ENCODE measurements around the gene RETREG2.

The RETREG2 gene

GRCh38 chr2:219167997-219168396 lies 10.1 kb upstream of the RETREG2 start:
- in situ Hi-C loops (cut with MboI; ENCODE audit: low pct_unique_long_range_greater_than_20kb, low sequenced_read_pairs) = no loop called here
- no peak for DNase-seq

GRCh38 chr2:219168526-219168925 lies 9.5 kb upstream of the RETREG2 start:
- DNase-seq = no peak
- in situ Hi-C loops (cut with MboI; ENCODE audit: low pct_unique_long_range_greater_than_20kb, low sequenced_read_pairs) = no loop called here

- in situ Hi-C loops (cut with MboI; ENCODE audit: low pct_unique_long_range_greater_than_20kb, low sequenced_read_pairs) = no loop called here
- DNase-seq = no peak
Observed at GRCh38 chr2:219168932-219169331, 9.1 kb upstream of the RETREG2 start.

DNA sequence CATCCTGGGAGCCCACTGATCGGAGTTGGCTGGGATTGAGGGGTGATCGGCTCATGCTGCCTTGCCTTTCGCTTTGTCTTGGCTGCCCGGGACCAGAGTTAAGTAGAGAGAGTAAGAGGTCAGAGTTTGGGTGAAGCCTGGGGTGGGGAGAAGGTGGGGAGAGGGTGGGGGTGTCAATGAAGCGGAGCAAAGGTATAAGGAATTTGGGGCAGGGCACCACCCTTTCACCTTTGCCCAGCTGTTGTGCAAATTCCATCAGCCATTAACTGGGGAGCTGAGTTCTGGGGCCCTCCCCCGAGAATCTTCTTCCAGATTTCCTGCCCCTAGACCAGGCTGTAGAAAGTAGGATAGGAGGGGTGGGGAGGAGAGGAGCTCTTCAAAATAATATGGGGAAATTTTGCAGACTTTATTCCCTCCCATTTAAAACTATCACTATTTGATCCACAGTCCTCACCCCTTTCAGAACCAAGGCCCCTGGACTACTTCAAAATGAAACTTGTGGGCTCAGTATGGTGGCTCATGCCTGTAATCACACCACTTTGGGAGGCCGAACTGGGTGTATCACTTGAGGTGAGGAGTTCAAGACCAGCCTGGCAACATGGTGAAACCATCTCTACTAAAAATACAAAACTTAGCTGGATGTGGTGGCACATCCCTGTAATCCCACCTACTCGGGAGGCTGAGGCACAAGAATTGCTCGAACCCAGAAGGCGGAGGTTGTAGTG lies 8.0 kb upstream of the RETREG2 start, which contains the start of gene SLC23A3:
Gene SLC23A3, minus strand, starts transcription at position 100 of the 725 bp plus-strand sequence. Its CDS starts 45 bp downstream, at position 55.
- in situ Hi-C loops (cut with MboI; ENCODE audit: low pct_unique_long_range_greater_than_20kb, low sequenced_read_pairs) = no loop called here
- no peak for DNase-seq

GRCh38 chr2:219171231-219171651 lies 6.8 kb upstream of the RETREG2 start:
- DNase-seq = peak; percentile 65

DNA sequence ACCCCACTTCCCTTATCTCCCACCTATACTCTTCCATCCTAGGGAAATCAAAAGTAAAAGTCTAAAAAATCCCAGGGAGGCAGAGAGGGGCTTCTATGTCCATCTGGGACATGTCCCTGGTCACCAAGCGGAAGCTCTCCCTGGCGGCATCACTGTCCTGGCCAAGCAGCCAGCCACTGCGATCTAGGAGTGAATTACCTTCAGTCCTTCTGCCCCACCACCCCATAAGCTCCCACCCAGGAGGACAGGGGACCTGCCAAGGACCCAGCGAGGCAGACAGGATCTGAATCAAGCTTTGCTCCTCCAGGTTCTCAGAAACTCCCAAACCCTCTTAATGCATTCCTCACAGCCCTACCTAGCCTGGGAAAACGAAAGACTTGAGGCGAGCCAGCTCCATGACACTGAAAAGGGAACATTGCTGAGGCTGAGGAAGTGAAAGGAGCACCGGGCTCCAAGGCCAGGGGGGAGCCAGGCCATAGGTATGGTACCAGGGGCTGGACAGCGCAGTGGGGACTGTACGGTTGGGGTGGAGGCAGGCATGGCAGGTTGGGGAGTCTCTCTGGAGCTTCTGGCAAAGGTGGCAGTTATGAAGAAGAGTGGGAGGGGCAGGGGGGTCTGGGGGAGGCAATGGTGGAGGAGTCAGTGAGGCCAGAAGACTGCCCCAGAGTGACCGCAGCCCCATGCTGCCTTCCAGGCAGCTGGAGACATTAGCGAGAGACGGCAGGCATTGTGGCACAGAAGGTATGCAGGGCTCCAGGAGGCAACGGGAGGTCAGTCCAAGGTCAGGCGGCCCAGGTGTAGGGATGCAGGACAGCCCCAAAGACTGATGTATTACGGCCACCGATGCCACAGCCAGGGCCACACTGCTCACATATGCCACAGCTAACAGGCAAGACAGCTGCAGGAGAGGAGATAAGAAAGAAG lies 5.6 kb upstream of the RETREG2 start:
- no peak for DNase-seq
- in situ Hi-C loops (cut with MboI; ENCODE audit: low pct_unique_long_range_greater_than_20kb, low sequenced_read_pairs) = no loop called here

More at GRCh38 chr2:219171231-219171651, 6.8 kb upstream of the RETREG2 start:
- in situ Hi-C loops (cut with MboI; ENCODE audit: low pct_unique_long_range_greater_than_20kb, low sequenced_read_pairs) = no loop called here

DNA sequence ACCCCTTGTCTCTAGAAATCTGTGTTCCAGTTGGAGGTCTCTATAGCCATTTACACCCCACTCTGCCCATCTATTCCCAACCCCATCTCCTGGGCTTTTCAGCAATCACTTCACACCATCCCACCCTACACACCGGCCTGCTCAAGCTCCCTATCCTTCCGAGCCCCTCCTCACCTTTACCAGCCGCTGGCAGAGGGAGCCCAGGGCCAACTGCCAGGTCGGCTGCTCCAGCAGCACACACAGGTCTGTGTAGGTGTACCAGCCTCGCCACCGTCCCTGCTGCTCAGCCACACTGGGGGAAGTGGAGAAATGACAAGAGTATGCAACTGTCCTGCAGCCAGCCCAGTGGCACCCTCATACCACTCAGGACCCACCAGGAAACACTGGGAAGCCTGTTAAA lies 4.9 kb upstream of the RETREG2 start:
- no peak for DNase-seq
- in situ Hi-C loops (cut with MboI; ENCODE audit: low pct_unique_long_range_greater_than_20kb, low sequenced_read_pairs) = no loop called here

- no peak for DNase-seq
- in situ Hi-C loops (cut with MboI; ENCODE audit: low pct_unique_long_range_greater_than_20kb, low sequenced_read_pairs) = no loop called here
Observed at GRCh38 chr2:219174146-219174545, 3.9 kb upstream of the RETREG2 start.

- DNase-seq = no peak
- in situ Hi-C loops (cut with MboI; ENCODE audit: low pct_unique_long_range_greater_than_20kb, low sequenced_read_pairs) = no loop called here
Observed at GRCh38 chr2:219174801-219175200, 3.3 kb upstream of the RETREG2 start.

DNA sequence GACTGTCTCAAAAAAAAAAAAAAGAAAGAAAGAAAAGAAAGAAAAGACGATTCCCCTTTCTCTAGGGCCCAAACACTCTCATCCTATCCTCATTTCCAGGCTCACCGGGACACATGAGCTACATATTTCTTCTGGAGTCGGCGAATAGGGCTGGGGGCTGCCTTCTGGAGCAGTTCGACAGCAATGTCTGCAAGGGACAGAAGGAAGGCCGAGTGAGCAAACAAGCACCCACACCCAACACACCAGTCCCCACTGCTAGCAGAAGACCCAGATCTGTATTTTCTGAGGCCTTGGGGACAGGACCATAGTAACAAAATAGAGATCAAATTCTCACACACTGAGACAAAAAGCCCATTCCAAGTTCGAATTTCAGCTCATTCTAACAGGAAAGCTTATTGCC lies 2.6 kb upstream of the RETREG2 start:
- DNase-seq = no peak
- in situ Hi-C loops (cut with MboI; ENCODE audit: low pct_unique_long_range_greater_than_20kb, low sequenced_read_pairs) = no loop called here

DNA sequence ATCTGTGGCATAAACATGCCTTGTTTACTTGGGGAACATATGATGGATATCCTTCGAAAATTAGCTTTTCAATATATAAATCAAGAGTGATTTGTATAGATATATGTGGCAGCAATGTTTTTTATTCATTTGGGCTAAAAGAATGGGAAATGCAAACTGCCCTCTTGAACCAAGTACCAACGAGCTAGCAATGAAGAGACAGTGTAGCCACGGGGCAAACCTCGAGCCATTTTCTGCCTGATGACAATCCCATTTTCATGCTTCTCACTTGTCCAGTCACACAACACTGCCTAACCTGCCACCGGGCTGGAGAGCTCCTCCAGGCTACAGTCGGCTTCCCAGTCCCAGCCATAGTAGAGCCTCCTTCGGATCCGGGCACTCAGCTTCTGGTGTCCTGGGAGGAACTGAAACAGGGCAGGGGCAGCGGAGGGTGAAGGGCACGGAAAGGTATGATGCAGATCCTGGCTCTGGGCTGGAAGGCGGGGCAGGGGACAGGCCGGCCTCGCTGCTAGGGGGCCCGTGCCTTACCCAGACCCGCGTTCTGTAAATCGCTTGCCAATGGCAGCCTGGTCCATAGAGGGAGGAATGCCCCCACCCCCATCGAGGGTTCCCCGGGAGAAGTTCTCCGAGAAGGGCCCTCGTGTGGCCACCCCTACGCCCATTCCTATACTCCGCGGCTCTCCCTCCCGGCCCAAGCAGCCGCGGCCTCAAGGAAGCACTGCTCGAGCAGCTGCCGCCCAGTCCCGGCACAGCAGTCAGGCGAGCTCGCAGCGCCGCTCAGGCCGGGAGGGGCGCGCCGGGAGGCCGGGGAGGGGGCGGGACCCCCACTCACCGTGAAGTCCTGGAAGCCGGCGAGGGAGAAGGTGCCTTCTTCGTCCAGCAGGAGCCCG lies 1.9 kb upstream of the RETREG2 start:
- in situ Hi-C loops (cut with MboI; ENCODE audit: low pct_unique_long_range_greater_than_20kb, low sequenced_read_pairs) = no loop called here
- no peak for DNase-seq

- in situ Hi-C loops (cut with MboI; ENCODE audit: low pct_unique_long_range_greater_than_20kb, low sequenced_read_pairs) = no loop called here
Observed at GRCh38 chr2:219176818-219177551, 1.1 kb upstream of the RETREG2 start, which contains the start of gene CNPPD1. TSS of gene CNPPD1 (minus strand) at chr2:219176925. CDS start at chr2:219176828, 97 bp downstream.

GRCh38 chr2:219178377-219179175 lies 501 bp downstream of the RETREG2 start:
- in situ Hi-C loops (cut with MboI; ENCODE audit: low pct_unique_long_range_greater_than_20kb, low sequenced_read_pairs) = no loop called here
- DNase-seq = peak; percentile 42

More at GRCh38 chr2:219176818-219177551, 1.1 kb upstream of the RETREG2 start, which contains the start of gene CNPPD1:
- peak; percentile 89 for DNase-seq

- no peak for DNase-seq
- in situ Hi-C loops (cut with MboI; ENCODE audit: low pct_unique_long_range_greater_than_20kb, low sequenced_read_pairs) = no loop called here
Observed at GRCh38 chr2:219179601-219180465, 1.8 kb downstream of the RETREG2 start.

DNA sequence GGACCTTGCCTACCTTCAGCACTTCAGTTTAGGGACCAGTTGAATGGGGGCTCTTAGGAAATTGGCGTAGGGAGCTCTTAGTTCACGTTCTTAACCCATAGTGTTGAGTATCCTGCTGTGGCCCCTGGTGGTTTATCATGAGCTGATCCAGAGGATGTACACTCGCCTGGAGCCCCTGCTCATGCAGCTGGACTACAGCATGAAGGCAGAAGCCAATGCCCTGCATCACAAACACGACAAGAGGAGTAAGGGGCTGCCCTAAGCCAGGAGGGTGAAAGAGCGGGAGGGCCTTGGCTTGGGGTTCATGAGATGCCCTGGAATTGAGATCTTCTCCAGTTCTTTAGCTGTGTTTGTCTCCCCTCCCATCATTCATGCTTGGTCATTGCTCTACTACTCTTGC lies 2.9 kb downstream of the RETREG2 start:
- in situ Hi-C loops (cut with MboI; ENCODE audit: low pct_unique_long_range_greater_than_20kb, low sequenced_read_pairs) = no loop called here

DNA sequence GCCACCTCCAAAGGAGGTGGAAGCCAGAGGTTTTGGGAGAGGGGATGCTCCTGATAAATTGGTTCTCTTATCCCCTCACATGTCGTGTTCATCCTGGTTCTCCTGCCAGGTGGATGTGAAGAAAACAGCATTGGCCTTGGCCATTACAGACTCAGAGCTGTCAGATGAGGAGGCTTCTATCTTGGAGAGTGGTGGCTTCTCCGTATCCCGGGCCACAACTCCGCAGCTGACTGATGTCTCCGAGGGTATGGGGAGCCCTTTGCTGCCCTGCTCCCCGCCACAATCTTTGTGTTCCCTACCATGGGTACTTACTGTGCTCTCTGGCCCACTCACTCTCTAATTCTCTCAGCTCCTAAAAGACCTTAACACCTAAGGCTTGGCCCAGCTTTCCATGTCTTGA lies 3.5 kb downstream of the RETREG2 start:
- DNase-seq = no peak
- in situ Hi-C loops (cut with MboI; ENCODE audit: low pct_unique_long_range_greater_than_20kb, low sequenced_read_pairs) = no loop called here

More for the DNA sequence above, 2.9 kb downstream of the RETREG2 start:
- DNase-seq = no peak
